ENCODE results near the gene TMEM200A. TPM values are rescaled to one million over a fixed set of nuclear protein-coding genes. Genes with fewer than 3 reads are reported as not detected.

Gene TMEM200A
- total RNA-seq (2013), result 0.35 TPM
- not detected for polyA plus RNA-seq
- not detected in 2 replicates for polyA minus RNA-seq
- total RNA-seq, result 0 to 2.1 (median 0.05) reads per million in 11 experiments

DNA sequence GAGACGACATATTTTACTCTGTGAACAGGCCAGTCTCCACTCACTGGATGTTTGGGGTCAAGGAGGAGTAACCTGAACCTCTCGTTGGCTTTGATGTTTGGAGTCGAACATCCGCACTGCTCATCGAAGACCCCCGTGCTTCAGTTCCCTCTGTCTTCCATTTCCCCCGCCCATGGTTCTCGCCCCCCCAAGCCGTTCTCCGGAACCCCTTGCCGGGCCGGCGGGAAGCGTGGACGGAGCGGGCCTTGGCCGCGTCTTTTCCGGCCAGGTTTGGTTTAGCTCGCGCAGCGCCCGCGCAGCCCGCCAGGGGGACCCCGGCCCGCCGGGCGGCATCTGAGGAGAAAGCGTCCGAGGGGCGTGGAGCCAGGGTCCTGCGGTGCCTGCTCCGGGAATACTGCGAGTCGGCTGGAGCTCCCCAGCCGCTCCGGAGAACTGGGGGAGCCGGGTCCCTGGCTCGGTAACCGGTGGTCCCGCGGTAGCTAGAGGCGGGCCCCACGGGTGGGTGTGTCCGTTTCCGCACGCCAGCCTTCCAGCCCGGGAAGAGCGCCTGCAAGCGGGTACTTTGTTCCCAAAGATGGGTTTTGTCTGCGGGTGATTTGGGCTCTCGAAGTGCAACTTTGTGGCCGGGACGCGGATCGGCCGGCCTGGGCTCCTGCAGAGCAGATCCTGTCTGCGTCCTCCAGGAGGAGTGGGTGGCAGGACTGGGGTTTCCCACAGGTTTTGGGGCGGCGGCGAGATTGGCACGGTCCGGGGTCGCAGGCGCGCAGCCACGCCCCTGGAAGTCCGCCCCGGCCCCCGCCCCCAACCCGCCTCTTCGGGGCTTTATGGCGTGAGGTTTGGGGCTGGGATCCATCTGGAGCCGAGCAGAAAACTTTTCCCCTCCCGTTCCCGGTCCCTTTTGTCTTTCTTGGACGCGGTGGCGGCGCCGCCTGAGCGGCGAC, at the start of gene TMEM200A:
TSS of gene TMEM200A (plus strand) at position 852 of the 941 bp plus-strand sequence. CDS start 74,406 bp downstream, outside the sequence.
- peaks cover 54 to 69% of the 10 kb centered on the region in 2 donors for H3K27me3 ChIP-seq (ENCODE audit: control insufficient read depth in 2 of 2, insufficient read depth in 2 of 2, low read length in 2 of 2)
- H3K9ac ChIP-seq (ENCODE audit: insufficient read depth, low read length, poor library complexity, severe bottlenecking), result no peak within 1 kb of the TSS
- H3K27ac Mint-ChIP-seq, result no peak within 1 kb of the TSS
- peaks cover 12% of the 10 kb centered on the region for H3K4me1 Mint-ChIP-seq
- H2AFZ ChIP-seq (ENCODE audit: insufficient read depth, low read depth, low read length, poor library complexity, severe bottlenecking), result peak within 1 kb of the TSS; percentile 15
- H3K36me3 Mint-ChIP-seq, result peaks cover 0 to 3% of the 10 kb centered on the region in 2 donors
- H3K79me2 ChIP-seq (ENCODE audit: insufficient read depth, low read length), result no peaks in the 10 kb centered on the region
- H3K9me3 ChIP-seq (replicated peaks in 1 of 2; ENCODE audit: control insufficient read depth in 1 of 2, insufficient read depth in 1 of 2, low read length in 2 of 2), result peaks cover 0 to 8% of the 10 kb centered on the region in 2 donors
- TF ChIP-seq, protein P1, sequence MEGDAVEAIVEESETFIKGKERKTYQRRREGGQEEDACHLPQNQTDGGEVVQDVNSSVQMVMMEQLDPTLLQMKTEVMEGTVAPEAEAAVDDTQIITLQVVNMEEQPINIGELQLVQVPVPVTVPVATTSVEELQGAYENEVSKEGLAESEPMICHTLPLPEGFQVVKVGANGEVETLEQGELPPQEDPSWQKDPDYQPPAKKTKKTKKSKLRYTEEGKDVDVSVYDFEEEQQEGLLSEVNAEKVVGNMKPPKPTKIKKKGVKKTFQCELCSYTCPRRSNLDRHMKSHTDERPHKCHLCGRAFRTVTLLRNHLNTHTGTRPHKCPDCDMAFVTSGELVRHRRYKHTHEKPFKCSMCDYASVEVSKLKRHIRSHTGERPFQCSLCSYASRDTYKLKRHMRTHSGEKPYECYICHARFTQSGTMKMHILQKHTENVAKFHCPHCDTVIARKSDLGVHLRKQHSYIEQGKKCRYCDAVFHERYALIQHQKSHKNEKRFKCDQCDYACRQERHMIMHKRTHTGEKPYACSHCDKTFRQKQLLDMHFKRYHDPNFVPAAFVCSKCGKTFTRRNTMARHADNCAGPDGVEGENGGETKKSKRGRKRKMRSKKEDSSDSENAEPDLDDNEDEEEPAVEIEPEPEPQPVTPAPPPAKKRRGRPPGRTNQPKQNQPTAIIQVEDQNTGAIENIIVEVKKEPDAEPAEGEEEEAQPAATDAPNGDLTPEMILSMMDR (IDR thresholded peaks at IDR 0.05), result peak; percentile 37
- peak within 1 kb of the TSS in 2 of 3 experiments; percentile 28 to 59 for H3K4me3 ChIP-seq (replicated peaks in 1 of 3; ENCODE audit: low read depth in 2 of 3, low read length in 3 of 3)
- H3K4me1 ChIP-seq (ENCODE audit: control insufficient read depth in 1 of 2, insufficient read depth in 2 of 2, low read length in 2 of 2), result peaks cover 3 to 12% of the 10 kb centered on the region in 2 donors
- H3K27me3 Mint-ChIP-seq (ENCODE audit: low read depth in 3 of 3), result peaks cover 45 to 64% (median 52%) of the 10 kb centered on the region in 3 donors
- H3K36me3 ChIP-seq (replicated peaks in 1 of 2; ENCODE audit: control insufficient read depth in 1 of 2, insufficient read depth in 2 of 2, low read length in 2 of 2), result no peaks in the 10 kb centered on the region
- H3K4me3 Mint-ChIP-seq, result peak within 1 kb of the TSS; percentile 62 to 86
- H3K9me3 Mint-ChIP-seq, result peaks cover 0 to 10% (median 3%) of the 10 kb centered on the region in 7 donors
- H3K27ac ChIP-seq (ENCODE audit: low read depth in 1 of 2, low read length in 2 of 2), result no peak within 1 kb of the TSS
- H3K4me2 ChIP-seq (replicated peaks; ENCODE audit: extremely low read depth, low read length, poor library complexity, severe bottlenecking), result peak within 1 kb of the TSS; percentile 72
- no peaks in the 10 kb centered on the region for H4K20me1 ChIP-seq (ENCODE audit: insufficient read depth, low read length)
- no peak for DNase-seq
- intact Hi-C loops (cut with micrococcal nuclease), result no loop called here
- WGBS (ENCODE audit: insufficient coverage), result under 1% methylated on average over 70 of the region's 84 CpGs

DNA sequence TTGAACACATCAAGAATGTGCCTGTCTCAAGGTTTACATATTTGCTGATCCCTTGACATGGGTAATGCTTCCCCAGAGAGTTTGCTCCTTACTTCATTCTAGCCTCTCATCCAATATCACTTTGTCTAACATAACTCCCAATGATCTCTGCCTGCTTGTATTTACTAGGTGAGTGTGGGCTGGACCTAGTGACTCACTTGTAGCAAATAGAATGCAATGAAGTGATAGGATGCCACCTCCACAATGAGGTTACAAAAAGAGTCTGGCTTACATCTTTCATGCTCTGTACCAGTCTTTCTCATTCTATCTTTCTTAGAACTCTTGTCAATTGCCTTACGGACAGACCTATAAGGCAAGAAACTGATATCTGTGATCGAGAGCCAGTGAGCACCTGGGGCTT, 44.9 kb upstream of the TMEM200A start:
- no peak overlapping the region for H3K4me2 ChIP-seq (replicated peaks; ENCODE audit: extremely low read depth, low read length, poor library complexity, severe bottlenecking)
- no peaks in the 10 kb centered on the region for H3K9me3 Mint-ChIP-seq
- H3K4me3 ChIP-seq (replicated peaks in 1 of 3; ENCODE audit: low read depth in 2 of 3, low read length in 3 of 3), result no peak overlapping the region
- no peak for DNase-seq
- H3K9me3 ChIP-seq (replicated peaks in 1 of 2; ENCODE audit: control insufficient read depth in 1 of 2, insufficient read depth in 1 of 2, low read length in 2 of 2), result no peaks in the 10 kb centered on the region
- no peaks in the 10 kb centered on the region for H3K79me2 ChIP-seq (ENCODE audit: insufficient read depth, low read length)
- no peaks in the 10 kb centered on the region for H3K4me1 ChIP-seq (ENCODE audit: control insufficient read depth in 1 of 2, insufficient read depth in 2 of 2, low read length in 2 of 2)
- peaks cover 0 to 4% (median 3%) of the 10 kb centered on the region in 3 donors for H3K27me3 Mint-ChIP-seq (ENCODE audit: low read depth in 3 of 3)
- 90% methylated on average over 2 of the region's 2 CpGs for WGBS (ENCODE audit: insufficient coverage)
- H4K20me1 ChIP-seq (ENCODE audit: insufficient read depth, low read length), result no peaks in the 10 kb centered on the region
- H3K4me3 Mint-ChIP-seq, result no peak overlapping the region
- no peaks in the 10 kb centered on the region for H3K36me3 Mint-ChIP-seq
- no peak overlapping the region for H2AFZ ChIP-seq (ENCODE audit: insufficient read depth, low read depth, low read length, poor library complexity, severe bottlenecking)
- H3K27ac ChIP-seq (ENCODE audit: low read depth in 1 of 2, low read length in 2 of 2), result no peak overlapping the region
- H3K36me3 ChIP-seq (replicated peaks in 1 of 2; ENCODE audit: control insufficient read depth in 1 of 2, insufficient read depth in 2 of 2, low read length in 2 of 2), result no peaks in the 10 kb centered on the region
- intact Hi-C loops (cut with micrococcal nuclease), result loop anchor here in 1 of 2 donors (10.0 kb wide), 1 partner anchor 524 kb away; no protein-coding TSS in a partner anchor
- H3K27me3 ChIP-seq (ENCODE audit: control insufficient read depth in 2 of 2, insufficient read depth in 2 of 2, low read length in 2 of 2), result no peaks in the 10 kb centered on the region
- no peak overlapping the region for H3K27ac Mint-ChIP-seq
- H3K4me1 Mint-ChIP-seq, result no peaks in the 10 kb centered on the region
- TF ChIP-seq, protein P1 (IDR thresholded peaks at IDR 0.05), result no peak
- H3K9ac ChIP-seq (ENCODE audit: insufficient read depth, low read length, poor library complexity, severe bottlenecking), result no peak overlapping the region

All from CD14-positive monocyte (primary cell).